Measurements from ENCODE around the gene CD48.

Gene CD48

DNA sequence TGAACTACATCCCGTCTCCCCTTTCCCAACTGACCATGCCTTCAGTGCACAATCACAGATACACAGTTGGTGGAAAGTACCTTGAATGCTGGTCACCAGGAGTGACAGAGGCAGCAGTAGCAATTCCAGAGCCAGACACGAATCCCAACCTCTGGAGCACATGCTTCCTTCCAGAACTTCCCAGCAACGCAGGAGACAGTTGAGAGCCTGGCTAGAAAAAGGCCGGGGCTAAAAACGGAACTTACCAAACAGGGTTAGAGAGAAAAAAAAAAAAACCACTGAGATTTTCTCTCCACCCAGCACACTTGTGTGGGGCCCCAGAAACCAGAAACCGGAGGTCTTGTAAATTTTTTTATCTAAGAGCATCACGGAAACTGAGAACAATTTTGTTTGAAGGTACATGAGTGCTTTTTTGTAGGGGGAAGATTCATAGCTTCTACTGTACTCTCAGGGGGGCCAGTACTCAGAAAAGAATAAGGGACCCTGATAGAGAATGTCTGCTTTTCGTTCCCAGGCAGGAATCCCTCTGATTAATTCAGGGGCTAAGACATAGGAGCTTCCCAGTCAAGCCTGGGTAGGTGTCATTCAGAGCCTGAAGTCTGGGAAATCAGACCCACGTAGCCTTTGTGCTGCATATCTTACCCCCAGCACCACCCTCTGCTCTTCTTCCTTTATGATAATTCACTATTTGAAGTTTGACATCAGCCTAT lies at the start of gene CD48:
Gene CD48, minus strand, starts transcription at position 221 of the 710 bp plus-strand sequence. Its CDS starts 59 bp downstream, at position 162.
- DNase-seq = no peak

GRCh38 chr1:160761046-160761445 lies 49.4 kb upstream of the CD48 start:
- DNase-seq = no peak

DNA sequence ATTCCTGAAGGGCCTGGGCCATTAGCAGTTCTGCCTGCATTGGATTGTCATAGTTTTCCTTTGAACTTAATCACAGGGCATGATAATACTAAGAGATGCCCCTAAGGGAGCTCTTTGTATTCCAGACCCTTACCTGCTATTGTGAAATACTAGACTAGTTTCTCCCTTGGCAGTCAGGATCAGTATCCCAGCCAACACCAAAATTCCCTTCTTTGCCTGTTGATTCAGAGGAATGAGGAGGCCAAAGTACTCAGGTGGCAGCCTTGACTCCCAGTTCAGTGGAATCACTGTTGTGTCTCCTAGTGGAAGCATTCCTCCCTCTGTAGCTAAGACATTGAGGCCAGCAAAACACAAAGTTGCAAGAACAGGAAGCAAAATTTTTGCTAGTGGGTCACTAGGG lies 48.1 kb upstream of the CD48 start:
- DNase-seq = no peak

- DNase-seq = no peak
Measured at GRCh38 chr1:160758521-160758920, 46.9 kb upstream of the CD48 start.

DNA sequence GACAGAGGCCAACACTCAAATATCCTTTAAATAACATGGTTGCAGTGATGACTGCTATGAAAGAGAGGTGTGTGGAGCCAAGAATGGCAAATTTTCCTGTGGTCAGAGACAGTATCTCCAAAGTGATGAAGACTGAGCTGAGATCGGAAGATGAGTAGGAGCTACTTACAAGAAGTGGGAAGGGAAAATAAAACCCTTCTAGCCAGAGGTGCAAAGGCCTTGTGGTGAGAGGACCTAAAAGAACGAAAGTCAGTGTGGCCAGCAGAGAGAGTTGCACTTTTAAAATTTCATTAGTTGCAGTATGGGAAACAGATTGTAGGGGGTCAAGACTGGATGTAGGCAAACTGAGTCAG lies 45.2 kb upstream of the CD48 start:
- DNase-seq = no peak

GRCh38 chr1:160755911-160756848 lies 44.6 kb upstream of the CD48 start:
- no peak for DNase-seq

- DNase-seq = no peak
Measured at GRCh38 chr1:160755461-160755860, 43.8 kb upstream of the CD48 start.

- no peak for DNase-seq
Measured at GRCh38 chr1:160753594-160753993, 42.0 kb upstream of the CD48 start.

- no peak for DNase-seq
Measured at GRCh38 chr1:160752924-160753323, 41.3 kb upstream of the CD48 start.

DNA sequence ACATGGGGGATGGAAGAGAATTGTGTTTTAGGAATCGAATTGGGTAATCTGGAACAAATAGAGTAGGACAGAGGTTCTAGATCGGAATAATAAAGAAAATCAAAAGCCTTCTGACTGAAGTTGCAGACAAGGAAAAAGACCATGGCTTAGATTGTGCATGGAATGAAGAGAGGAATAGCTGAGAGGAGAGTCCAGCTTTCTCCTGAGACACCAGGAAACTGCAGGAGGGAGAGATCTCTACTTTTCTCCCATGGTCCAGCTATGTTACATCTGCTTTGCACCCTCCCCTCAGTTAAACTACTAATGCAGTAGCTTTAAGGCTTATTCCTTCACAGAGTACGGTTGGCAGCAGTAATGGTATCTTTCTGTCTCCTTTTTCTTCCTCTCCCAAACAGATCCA lies 40.8 kb upstream of the CD48 start:
- DNase-seq = no peak

DNA sequence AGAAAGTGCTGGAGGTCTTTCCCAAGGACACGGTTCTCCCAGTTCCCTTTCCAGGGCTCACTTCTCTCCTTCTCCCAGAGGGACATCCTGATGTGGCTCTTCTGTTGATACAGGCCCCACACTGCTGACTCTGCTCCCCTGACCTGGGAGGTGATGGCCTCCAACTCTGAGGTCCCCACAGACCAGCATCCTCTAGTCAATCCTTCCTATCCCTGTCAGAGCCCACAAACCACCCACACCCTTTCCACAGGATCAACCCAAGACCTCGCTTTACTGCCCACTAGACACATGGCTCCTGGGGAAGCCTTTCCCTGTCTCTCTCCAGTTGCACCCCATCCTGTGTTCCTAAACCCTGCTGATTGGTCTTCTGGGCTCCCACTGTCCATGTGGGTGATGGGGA lies 39.0 kb upstream of the CD48 start:
- DNase-seq = no peak

DNA sequence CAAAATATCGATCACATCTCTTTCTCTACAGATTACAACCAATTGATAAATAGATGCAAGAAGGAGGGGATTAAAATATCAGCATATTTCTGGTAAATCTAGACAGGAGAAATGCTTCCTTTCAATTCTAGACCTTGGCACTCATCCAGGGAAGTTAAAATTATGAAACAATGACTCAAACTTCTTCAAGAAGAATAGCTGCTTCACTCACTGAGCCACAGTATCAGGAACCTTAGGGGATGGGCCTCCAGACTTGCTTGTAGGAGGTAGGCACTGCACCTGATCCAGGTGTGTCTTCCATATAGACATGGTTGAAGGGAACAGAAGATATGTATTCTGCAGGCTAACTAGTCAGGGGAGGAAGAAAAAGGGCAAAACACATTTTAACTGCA lies 37.3 kb upstream of the CD48 start:
- DNase-seq = no peak

DNA sequence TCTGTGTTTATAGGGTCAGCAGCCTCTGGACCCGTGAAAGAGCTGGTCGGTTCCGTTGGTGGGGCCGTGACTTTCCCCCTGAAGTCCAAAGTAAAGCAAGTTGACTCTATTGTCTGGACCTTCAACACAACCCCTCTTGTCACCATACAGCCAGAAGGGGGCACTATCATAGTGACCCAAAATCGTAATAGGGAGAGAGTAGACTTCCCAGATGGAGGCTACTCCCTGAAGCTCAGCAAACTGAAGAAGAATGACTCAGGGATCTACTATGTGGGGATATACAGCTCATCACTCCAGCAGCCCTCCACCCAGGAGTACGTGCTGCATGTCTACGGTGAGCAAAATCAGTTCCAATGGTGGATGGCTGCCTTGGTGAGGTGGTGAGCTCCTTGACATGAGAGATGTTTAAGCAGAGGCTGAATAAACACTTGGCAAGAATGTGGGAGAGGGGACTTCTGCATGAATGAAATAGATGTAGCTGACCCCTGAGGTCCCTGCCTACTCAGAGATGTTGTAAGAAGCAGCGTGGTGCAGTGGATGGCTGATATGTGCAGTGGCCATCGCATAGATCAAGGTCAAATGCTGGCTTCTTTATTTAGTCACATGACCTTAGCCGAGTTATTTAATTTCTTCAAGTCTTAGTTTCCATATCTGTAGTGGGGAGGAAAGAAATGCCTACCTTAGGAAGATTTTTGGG lies 36.7 kb upstream of the CD48 start:
- DNase-seq = no peak

DNA sequence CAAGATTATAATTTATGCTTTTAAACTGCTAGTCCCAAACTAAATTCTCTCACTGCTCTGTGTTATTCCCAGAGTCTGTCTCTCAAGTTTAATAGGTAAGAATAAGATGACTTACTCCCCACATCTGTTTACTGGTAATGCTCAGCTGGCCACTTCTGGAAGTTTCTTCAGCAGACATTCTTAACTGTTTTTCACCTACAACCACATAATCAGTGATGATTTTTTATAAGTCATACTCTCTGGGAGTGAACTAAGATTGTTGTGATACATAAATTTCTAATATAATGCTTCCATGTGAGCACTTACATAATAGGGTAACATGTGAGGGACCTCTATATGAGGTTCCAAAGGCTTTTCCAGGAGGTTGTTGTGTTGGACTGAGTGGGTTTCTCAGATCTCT lies 36.1 kb upstream of the CD48 start:
- DNase-seq = no peak

DNA sequence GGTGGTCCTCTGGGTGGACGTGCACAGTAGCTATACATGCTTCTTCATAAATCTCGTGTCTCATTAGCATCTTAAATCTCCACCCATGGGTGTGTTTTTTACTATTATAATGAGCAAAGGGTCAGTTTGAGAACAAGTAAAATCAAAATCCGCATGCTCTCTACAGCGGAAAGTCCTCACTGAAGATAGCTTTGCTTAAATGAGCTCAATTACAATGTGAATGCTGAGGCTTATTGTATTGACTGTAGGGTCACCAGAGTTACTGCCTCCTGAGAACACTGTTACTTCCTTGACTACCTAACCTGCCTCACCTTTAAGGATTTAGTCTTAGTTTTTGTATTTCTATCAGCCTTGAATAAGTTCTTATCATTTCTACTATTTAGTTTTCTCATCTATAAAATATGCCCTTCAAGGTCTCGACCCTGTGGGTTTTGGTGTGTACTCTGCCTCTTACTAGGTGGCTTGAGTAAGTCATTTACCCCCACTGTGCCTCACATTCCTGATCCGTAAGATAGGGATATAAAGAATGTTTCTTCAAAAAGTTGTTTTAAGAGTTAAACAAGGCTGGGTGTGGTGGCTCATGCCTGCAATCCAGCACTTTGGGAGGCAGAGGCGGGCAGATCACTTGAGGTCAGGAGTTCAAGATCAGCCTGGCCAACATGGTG lies 35.3 kb upstream of the CD48 start:
- no peak for DNase-seq

DNA sequence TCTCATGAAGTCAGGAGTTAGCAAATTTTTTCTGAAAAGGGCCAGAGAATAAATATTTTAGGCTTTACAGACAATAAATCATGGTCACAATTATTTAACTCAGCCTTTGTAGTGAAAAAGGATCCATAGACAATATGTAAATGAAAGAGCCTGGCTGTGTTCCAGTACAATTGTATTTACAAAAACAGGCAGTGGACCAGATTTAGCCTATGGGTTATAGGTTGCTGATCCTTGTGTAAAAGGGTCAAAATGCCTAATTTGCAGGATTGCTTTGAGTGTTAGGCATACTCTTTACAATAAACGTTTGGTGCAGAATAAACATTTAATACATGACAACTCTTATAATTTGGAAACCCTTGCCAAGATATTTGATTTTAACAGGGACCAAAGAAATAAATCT lies 33.9 kb upstream of the CD48 start:
- no peak for DNase-seq

DNA sequence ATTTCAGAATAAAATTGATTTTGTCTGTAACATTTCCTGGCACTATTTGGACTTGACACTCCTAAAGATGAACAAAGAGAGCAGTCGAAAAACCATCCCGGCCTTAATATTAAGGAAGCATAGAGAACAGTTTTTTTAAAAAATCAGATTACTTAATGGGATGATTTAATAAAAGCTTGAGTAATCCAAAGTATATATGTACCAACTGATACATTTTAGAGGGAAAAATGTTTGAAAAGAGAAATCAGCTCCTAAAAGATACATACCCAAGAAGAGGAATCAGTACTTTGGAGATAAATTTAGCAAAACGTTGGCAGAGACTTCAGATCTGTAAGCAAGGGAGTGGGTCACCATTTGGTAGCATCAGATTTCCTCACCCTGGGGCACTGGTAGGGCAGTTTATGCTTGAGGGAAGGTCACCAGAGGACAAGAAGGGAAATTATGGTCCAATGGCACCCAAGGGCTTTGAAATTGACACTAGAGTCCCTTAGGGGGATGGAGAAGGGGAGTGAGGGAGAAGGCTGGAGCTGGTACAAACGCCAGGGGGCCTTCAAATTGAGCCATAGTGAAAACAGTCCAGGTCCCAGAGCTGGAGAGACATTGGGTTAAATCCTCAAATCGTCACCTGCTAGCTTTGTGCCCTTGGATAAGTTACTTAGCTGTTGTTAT lies 33.4 kb upstream of the CD48 start:
- no peak for DNase-seq

DNA sequence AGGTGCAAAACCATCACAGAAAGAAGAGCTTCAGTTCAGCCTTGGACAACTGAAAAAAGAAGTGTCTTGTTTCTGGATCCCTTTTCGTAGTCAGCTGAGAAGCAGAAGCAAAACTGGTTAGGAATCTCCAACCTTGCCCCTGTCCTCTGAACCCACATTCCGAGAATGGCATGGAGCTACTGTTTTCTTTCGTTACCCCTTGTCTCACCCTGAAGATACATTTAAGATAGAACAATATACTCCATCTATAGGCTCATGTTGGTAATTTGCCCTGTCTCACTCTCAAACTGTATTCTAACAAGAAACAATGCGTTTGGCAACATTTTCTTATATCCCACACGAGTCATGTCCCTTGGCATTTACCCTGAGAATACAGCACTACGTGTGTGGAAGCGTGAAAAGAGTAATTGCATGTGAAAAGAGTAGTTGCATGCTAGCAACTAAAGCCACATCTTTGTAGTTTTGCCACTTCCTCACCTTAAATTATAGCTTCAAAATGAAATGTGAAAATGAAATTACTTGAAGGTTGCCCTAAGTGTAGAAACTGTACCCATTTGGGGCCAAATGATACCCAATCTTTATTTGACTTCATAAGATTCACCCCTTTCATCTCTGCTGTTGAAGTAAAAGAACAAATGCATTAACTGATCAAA lies 32.7 kb upstream of the CD48 start:
- DNase-seq = no peak

- no peak for DNase-seq
Measured at GRCh38 chr1:160743266-160743665, 31.6 kb upstream of the CD48 start.

DNA sequence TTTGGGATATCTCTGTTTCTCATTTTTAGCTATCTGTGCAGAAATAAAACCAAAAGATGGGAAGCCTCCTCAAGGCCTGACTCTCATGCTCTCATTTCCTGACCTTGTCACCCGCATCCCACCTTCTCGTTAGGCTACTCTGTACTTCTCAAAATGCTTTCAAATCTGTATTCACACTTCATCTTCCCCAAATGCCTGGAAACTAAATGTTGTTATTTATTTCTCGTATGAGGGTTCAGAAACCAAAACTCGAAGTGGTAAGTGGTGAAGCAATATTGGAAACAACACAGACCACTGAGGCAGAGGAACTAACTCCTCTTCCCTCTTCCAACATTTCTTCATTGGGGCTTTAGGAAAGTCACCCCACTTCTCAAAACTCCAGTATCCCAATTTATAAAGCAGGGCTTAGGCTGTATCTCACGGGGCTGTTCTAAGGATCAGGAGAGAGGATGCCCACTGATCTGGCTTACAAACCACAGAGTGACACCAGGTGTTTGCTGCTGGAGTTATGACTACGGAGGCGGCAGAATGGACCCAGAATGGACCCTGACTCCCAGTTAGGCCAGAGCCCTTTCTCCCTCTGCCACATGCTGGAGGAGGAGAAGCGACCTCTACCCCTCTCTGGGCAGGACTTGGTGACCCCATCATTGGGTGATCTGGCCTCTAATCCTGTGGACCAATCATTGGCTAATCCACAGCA lies 31.0 kb upstream of the CD48 start:
- no peak for DNase-seq

DNA sequence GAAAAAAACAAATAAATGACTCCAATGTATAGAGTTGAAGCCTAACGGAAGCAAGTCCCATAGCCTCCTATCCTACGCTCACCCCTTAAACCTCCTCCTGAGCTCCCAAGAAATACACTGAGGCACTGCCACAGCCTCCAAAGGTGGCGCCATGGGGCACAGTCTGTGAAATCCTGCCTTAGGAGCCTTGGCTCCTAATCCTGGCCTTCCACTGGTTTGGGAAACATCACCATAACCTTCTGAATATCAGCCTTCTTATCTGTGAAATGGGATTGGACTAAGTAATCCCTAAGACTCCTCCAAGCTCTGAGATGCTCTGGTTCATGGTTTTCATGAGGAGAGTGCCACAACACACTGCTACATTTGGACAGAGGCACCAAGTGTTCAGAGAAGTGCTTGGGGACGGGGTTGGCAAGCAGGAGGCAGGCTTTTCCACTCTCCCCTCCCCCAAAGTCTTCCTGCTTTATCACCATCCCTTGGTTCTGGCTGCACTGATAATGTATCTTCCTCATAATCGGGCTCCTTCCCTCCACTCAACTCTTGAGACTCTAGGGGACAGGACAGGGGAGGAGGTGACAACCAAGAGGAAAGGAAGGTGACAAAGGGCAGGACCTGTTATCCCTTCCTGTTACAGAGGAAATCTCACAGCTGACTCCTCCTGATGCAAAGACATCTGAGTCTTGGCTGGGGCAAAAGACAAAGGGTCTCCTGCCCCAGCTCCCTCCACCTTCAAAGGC lies 30.2 kb upstream of the CD48 start:
- no peak for DNase-seq
